Upper lobe of left lung (tissue), 6 donors: ENCODE data around the gene HBQ1. TPM values are rescaled to one million over a fixed set of nuclear protein-coding genes. Genes with fewer than 3 reads are reported as not detected.
"Not testable (repeated sequence)": the region's sequence is repeated elsewhere in the genome, so short reads cannot be mapped to it uniquely, and the experiment has no call there.

ENCODE experiments used
- ATAC-seq, 2 donors: fragments of 200-7000 bp; cut with Tn5 transposase; one replicate each; pipeline ENCODE4 v1.9.1; 2022; ENCODE audit warnings: mild to moderate bottlenecking in 2 of 2, moderate library complexity in 2 of 2; ENCODE audit not compliant: low FRiP score in 2 of 2
- DNase-seq, 2 donors: peaks; one replicate each; pipeline ENCODE4 v3.0.0-alpha.2; 2019 to 2020
- H3K27ac ChIP-seq, 4 donors: fragments of 200-600 bp; sonication (generic); one replicate each; pipeline ENCODE4 v1.5.1; 2016 to 2019
- H3K27me3 ChIP-seq, 4 donors: fragments of 200-600 bp; sonication (generic); one replicate each; pipeline ENCODE4 v1.5.1; 2017 to 2019
- H3K36me3 ChIP-seq, 4 donors: fragments of 200-600 bp; sonication (generic); one replicate each; pipeline ENCODE4 v1.5.1; 2016 to 2019
- H3K4me1 ChIP-seq, 4 donors: fragments of 200-600 bp; sonication (generic); one replicate each; pipeline ENCODE4 v1.5.1; 2018 to 2019
- H3K4me3 ChIP-seq, 4 donors: fragments of 200-600 bp; sonication (generic); one replicate each; pipeline ENCODE4 v1.5.1; 2017 to 2019; ENCODE audit warnings: mild to moderate bottlenecking in 2 of 4, moderate library complexity in 1 of 4
- H3K9me3 ChIP-seq, 4 donors: fragments of 200-600 bp; sonication (generic); one replicate each; pipeline ENCODE4 v1.5.1; 2018 to 2019
- EP300 ChIP-seq, 4 donors: sonication (generic); formaldehyde crosslinking; IDR thresholded peaks; one replicate each; pipeline ENCODE4 v1.5.1; 2017; ENCODE audit warnings: antibody characterized with exemption in 4 of 4, control low read depth in 2 of 4
- POLR2A ChIP-seq, 4 donors: fragments of 450-650 bp; IDR thresholded peaks; one replicate each; pipeline ENCODE4 v1.5.1; 2016 to 2017; ENCODE audit warnings: antibody characterized with exemption in 4 of 4, mild to moderate bottlenecking in 2 of 4
- POLR2AphosphoS5 ChIP-seq, 2 donors: sonication (generic); formaldehyde crosslinking; IDR thresholded peaks; one replicate each; pipeline ENCODE4 v1.5.1; 2017; ENCODE audit warnings: antibody characterized with exemption in 2 of 2
- WGBS, 2 donors: methylation state at CpG; one replicate each; pipeline ENCODE4 v1.1.5; 2017 to 2018; 5-methylcytosine and 5-hydroxymethylcytosine counted together
- total RNA-seq, 6 donors: library from RNA; depleted of rRNA in 4 of 6; stranded (reverse); fragments of >200 nt in 4 of 6; gene quantifications; one replicate each; pipeline versions ENCODE4 v1.1.0 to v1.2.1, GENCODE V29; 2016 to 2021
- TF ChIP-seq, protein P1 (sequence below), 6 experiments: fragments of 450-650 bp in 4 of 6; fragments of 200-600 bp in 2 of 6; sonication (generic) in 2 of 6; IDR thresholded peaks; one replicate each; pipeline ENCODE4 v1.5.1; 2016 to 2019; ENCODE audit warnings: antibody characterized with exemption in 6 of 6
- donor health status: DM: no; HTN: no; CAD: no; lungs with moderate emphysema.
- donor health status: DM: no; HTN: yes; CAD: no; lungs with severe emphysema.

Gene HBQ1
- total RNA-seq, 6 donors from 2014 or later = not detected

GRCh38 chr16:211631-212180 is 31.4 kb downstream of the HBQ1 start:
- H3K4me3 ChIP-seq = not testable (repeated sequence)

DNA sequence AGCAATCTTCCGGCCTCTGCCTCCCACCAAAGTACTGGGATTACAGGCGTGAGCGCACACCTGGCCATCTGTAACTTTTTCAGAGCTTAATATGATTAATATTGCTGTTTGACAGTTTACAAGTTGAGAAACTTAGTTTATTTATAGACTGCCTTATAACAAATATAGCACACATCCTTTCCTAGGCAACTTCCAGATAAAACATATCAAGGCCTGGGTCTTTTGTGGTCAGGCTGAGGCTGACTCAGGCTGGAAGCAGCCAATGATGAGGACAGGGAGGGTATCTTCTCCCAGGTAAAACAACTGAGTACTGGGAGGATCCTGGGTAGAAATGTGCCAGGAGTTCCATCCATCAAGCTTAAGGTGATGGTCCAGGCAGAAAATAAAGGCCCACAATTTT is 32.7 kb downstream of the HBQ1 start:
- no peak for ATAC-seq
- 98% methylated on average over 3 of the region's 3 CpGs for WGBS, 2 donors
- TF ChIP-seq, protein P1, sequence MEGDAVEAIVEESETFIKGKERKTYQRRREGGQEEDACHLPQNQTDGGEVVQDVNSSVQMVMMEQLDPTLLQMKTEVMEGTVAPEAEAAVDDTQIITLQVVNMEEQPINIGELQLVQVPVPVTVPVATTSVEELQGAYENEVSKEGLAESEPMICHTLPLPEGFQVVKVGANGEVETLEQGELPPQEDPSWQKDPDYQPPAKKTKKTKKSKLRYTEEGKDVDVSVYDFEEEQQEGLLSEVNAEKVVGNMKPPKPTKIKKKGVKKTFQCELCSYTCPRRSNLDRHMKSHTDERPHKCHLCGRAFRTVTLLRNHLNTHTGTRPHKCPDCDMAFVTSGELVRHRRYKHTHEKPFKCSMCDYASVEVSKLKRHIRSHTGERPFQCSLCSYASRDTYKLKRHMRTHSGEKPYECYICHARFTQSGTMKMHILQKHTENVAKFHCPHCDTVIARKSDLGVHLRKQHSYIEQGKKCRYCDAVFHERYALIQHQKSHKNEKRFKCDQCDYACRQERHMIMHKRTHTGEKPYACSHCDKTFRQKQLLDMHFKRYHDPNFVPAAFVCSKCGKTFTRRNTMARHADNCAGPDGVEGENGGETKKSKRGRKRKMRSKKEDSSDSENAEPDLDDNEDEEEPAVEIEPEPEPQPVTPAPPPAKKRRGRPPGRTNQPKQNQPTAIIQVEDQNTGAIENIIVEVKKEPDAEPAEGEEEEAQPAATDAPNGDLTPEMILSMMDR (IDR thresholded peaks at IDR 0.05) = no peak
- Histone ChIP-seq H3K36me3 (peaks cover 23 to 91% (median 67%) of the 10 kb centered on the region in 4 donors), H3K27ac (no peak overlapping the region), H3K4me1 (no peaks in the 10 kb centered on the region), H3K27me3 (no peaks in the 10 kb centered on the region), H3K9me3 (no peaks in the 10 kb centered on the region), H3K4me3 (no peak overlapping the region)
- no peak for DNase-seq

More at GRCh38 chr16:211631-212180, 31.4 kb downstream of the HBQ1 start:
- ATAC-seq, H3K4me1 ChIP-seq, H3K27me3 ChIP-seq, H3K27ac ChIP-seq, H3K9me3 ChIP-seq: not testable (repeated sequence)
- peaks cover 18 to 89% (median 66%) of the 10 kb centered on the region in 4 donors for H3K36me3 ChIP-seq
- WGBS, 2 donors = 91 to 93% methylated on average over 14 of the region's 14 CpGs
- peak in 1 of 2 donors; percentile 60 for DNase-seq

DNA sequence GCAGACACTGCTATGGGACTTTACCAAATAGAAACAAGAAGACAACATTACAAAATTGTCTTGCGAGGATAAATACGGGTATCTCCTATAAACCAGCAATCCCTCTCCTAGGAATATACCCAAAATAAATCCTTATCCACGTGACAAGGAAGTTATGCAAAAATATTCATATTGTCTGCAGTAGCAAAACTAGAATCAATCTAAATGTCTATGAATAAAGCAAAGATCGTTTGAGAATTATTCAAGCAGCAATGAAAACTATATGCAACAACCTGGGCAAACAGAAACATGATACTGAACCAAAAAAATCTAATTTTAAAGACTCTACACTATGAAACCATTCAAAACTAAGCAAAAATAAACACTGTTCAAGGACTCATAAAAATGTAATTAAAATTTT is 39.8 kb downstream of the HBQ1 start:
- H3K27me3 ChIP-seq = no peaks in the 10 kb centered on the region
- TF ChIP-seq POLR2AphosphoS5 (IDR thresholded peaks at IDR 0.05) = no peak
- no peak for TF ChIP-seq EP300 (IDR thresholded peaks at IDR 0.05)
- TF ChIP-seq, protein P1 (IDR thresholded peaks at IDR 0.05) = no peak
- no peak for TF ChIP-seq POLR2A (IDR thresholded peaks at IDR 0.05)
- no peaks in the 10 kb centered on the region for H3K4me1 ChIP-seq
- H3K36me3 ChIP-seq = peaks cover 21 to 97% (median 69%) of the 10 kb centered on the region in 4 donors
- H3K9me3 ChIP-seq = no peaks in the 10 kb centered on the region
- no peak overlapping the region for H3K27ac ChIP-seq
- ATAC-seq (no peak), DNase-seq (no peak)
- 73 to 80% methylated on average over 4 of the region's 4 CpGs for WGBS, 2 donors
- no peak overlapping the region for H3K4me3 ChIP-seq

DNA sequence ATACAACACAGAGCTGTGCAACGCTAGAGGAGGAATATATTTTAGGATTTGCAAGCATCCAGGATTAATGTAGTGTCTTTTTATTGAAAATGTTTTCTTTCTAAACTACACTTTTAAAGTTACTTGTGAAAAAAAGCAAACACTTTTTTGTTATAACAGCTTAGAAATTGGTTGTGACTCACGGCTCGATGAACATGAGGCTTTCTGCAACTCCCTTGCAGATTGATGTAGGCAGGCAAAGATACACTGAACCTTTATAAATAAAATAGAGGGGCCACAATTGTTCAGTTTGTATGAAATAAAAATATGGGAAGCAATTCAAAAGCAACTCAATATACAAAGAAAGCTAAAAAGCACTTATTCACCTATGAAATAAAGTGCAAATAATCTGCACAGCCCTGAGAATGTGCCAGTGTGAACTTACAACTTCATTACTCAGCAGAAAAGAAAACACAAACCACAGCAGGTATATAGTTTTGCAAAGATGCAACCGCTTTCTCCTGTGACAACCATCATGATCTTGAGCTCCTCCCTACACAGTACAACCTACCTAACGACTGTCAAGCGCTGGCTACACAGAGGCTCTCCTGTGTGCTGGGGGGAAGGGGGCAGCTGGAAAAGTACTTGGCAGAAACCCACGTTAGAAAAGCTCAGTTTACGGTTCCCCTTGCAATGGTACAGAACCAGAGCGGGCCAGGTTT is 48.0 kb downstream of the HBQ1 start:
- DNase-seq (no peak), ATAC-seq (peak; percentile 1 to 12)
- Histone ChIP-seq H3K27ac (peak overlapping the region; percentile 95 to 98 (median 96)), H3K36me3 (peaks cover 9 to 44% (median 32%) of the 10 kb centered on the region in 4 donors), H3K4me3 (peak overlapping the region; percentile 70 to 86 (median 76)), H3K27me3 (no peaks in the 10 kb centered on the region), H3K4me1 (peaks cover 17 to 28% (median 21%) of the 10 kb centered on the region in 4 donors), H3K9me3 (no peaks in the 10 kb centered on the region)
- 20 to 26% methylated on average over 6 to 9 of the region's 9 CpGs for WGBS, 2 donors
- TF ChIP-seq, protein P1 (IDR thresholded peaks at IDR 0.05) = no peak
- TF ChIP-seq POLR2AphosphoS5 (IDR thresholded peaks at IDR 0.05) = no peak
- TF ChIP-seq POLR2A (IDR thresholded peaks at IDR 0.05) = no peak
- TF ChIP-seq EP300 (IDR thresholded peaks at IDR 0.05) = no peak

DNA sequence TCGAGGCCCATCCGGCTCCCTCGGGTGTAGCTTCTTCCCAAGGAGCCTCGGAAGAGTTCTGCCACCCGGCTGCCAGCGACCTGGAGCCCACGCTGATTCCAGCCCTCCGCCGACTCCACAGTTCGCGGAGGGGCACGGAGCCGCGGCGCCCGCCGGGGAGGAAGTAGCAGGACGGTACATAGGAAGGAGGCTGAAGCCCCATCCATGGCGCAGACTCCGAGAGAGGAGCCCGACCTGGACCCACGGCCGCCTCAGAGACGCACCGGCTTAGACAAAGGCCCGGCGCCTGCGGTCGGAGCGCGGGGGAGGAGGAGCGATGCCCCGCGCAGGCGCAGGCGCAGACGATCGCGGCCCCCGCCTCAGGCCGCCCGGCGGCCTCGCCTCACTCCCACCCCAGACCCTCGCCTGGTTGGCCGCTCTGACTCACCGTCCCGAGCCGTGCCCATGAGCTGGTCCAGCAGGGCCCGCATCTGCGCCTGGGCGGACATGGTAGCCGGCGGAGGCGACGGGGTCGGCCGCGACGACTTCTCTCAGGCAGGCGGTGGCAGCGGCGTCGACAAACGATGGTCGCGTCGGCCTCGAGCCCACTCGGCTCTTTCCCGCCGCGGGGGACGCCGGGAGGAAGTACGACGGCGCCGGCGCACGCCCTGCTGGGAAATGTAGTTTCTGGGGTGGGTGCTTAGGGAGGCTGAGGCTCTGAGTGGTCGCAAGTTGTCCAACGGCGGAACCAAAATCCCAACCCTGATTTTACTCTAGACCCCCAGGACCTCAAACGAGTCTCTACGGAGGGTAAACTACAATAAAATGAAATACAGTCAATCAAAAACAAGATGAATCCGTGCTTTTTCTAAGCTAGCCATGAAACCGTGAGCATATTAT is 48.8 kb downstream of the HBQ1 start, which contains the start of gene LUC7L:
Gene LUC7L (minus strand): TSS at position 598 of the 879 bp plus-strand sequence. CDS start 110 bp downstream, at position 488.
- DNase-seq = peak; percentile 88 to 97
- ATAC-seq = peak; percentile 90 to 98
- H3K27ac ChIP-seq = peak within 1 kb of the TSS; percentile 95 to 98 (median 96)
- TF ChIP-seq POLR2AphosphoS5 (IDR thresholded peaks at IDR 0.05) (peak; percentile 99), EP300 (IDR thresholded peaks at IDR 0.05) (peak in 1 of 4 donors; percentile 59), POLR2A (IDR thresholded peaks at IDR 0.05) (peak; percentile 56 to 98 (median 96))
- TF ChIP-seq, protein P1 (IDR thresholded peaks at IDR 0.05) = peak in 3 of 6 experiments; percentile 15 to 43 (median 38)
- H3K36me3 ChIP-seq = peaks cover 7 to 36% (median 27%) of the 10 kb centered on the region in 4 donors
- H3K4me1 ChIP-seq = peaks cover 17 to 28% (median 21%) of the 10 kb centered on the region in 4 donors
- peak within 1 kb of the TSS; percentile 70 to 86 (median 76) for H3K4me3 ChIP-seq
- H3K27me3 ChIP-seq = no peaks in the 10 kb centered on the region
- H3K9me3 ChIP-seq = no peaks in the 10 kb centered on the region
- 2 to 14% methylated on average over 7 to 39 of the region's 88 CpGs for WGBS, 2 donors
